ENCODE results near the gene MRPS6. TPM values are rescaled to one million over a fixed set of nuclear protein-coding genes. Genes with fewer than 3 reads are reported as not detected.

MRPS6 gene
- total and polyA plus RNA-seq, 2 of the 4 experiments (the other 2 are of a cell fraction), result 7.5 to 35.1 TPM

GRCh38 chr21:34116569-34116968, 43.2 kb downstream of the MRPS6 start:
- in situ Hi-C loops (cut with MboI; ENCODE audit: low sequenced_read_pairs) (no loop called here), intact Hi-C loops (cut with micrococcal nuclease) (no loop called here), dilution Hi-C loops (cut with HindIII; ENCODE audit: low sequenced_read_pairs, unreplicated experiment) (no loop called here)
- no peak overlapping the region for H4K5ac ChIP-seq (ENCODE audit: low read depth, low read length)
- H3K9me1 ChIP-seq (ENCODE audit: insufficient read depth, low read length), result no peaks in the 10 kb centered on the region
- H3K23ac ChIP-seq (ENCODE audit: low read depth, low read length), result no peak overlapping the region
- H3K56ac ChIP-seq (ENCODE audit: extremely low read depth, insufficient read depth, low read length), result no peak overlapping the region
- no peaks in the 10 kb centered on the region for H3K9me3 ChIP-seq (ENCODE audit: control insufficient read depth, insufficient read depth, low read length)
- no peak overlapping the region for H2BK15ac ChIP-seq (ENCODE audit: low read depth, low read length)
- H2BK120ac ChIP-seq (ENCODE audit: low read depth, low read length), result no peak overlapping the region
- H3K27ac ChIP-seq (ENCODE audit: insufficient read depth, low read length), result no peak overlapping the region
- H3K14ac ChIP-seq (replicated peaks; ENCODE audit: low read depth, low read length), result no peak overlapping the region
- H3K4me3 ChIP-seq (ENCODE audit: insufficient read depth, low read depth, low read length), result no peak overlapping the region
- TF ChIP-seq RAD21 (IDR thresholded peaks at IDR 0.05; ENCODE audit: low read length), result no peak
- no peak for TF ChIP-seq ELK1 (IDR thresholded peaks at IDR 0.05; ENCODE audit: borderline replicate concordance, low read depth, low read length)
- TF ChIP-seq SMC3 (IDR thresholded peaks at IDR 0.05; ENCODE audit: low read depth, low read length), result no peak
- TF ChIP-seq MAZ (IDR thresholded peaks at IDR 0.05; ENCODE audit: borderline replicate concordance, low read depth, low read length), result no peak
- TF ChIP-seq CHD1 (IDR thresholded peaks at IDR 0.05; ENCODE audit: low read depth, low read length), result no peak
- no peak for TF ChIP-seq MXI1 (IDR thresholded peaks at IDR 0.05; ENCODE audit: borderline replicate concordance, low read depth, low read length)
- no peak for TF ChIP-seq NFE2L2 (IDR thresholded peaks at IDR 0.05; ENCODE audit: low read depth, low read length)
- TF ChIP-seq FOS (IDR thresholded peaks at IDR 0.05; ENCODE audit: low read depth, low read length), result no peak
- H3K18ac ChIP-seq (ENCODE audit: low read depth, low read length), result no peak overlapping the region
- no peak overlapping the region for H3K4ac ChIP-seq (ENCODE audit: low read depth, low read length)
- H3K79me1 ChIP-seq (ENCODE audit: low read depth in 1 of 2, low read length in 2 of 2), result peaks cover 19 to 33% of the 10 kb centered on the region in 2 experiments
- POLR2A ChIA-PET (ENCODE audit: unreplicated experiment), result no interaction called here
- H2AK5ac ChIP-seq (ENCODE audit: low read depth, low read length), result no peak overlapping the region
- no peaks in the 10 kb centered on the region for H3K36me3 ChIP-seq (ENCODE audit: control insufficient read depth, insufficient read depth, low read length)
- no peak overlapping the region for H2BK20ac ChIP-seq (ENCODE audit: low read depth, low read length)
- ATAC-seq (ENCODE audit: low read depth) (no peak), DNase-seq (no peak)
- H4K91ac ChIP-seq (ENCODE audit: insufficient read depth, low read depth, low read length), result no peak overlapping the region
- no peak overlapping the region for H3K4me2 ChIP-seq (ENCODE audit: low read depth, low read length)
- no peak overlapping the region for H4K8ac ChIP-seq (ENCODE audit: low read depth in 2 of 2, low read length in 2 of 2)
- no peak overlapping the region for H2BK5ac ChIP-seq (ENCODE audit: low read depth, low read length, poor library complexity, severe bottlenecking)
- no peak overlapping the region for H2AK9ac ChIP-seq (replicated peaks; ENCODE audit: low read depth, low read length, poor library complexity)
- CTCF ChIA-PET, result no interaction called here
- H2AFZ ChIP-seq (replicated peaks; ENCODE audit: low read length, poor library complexity), result no peak overlapping the region
- no peak overlapping the region for H3K9ac ChIP-seq (ENCODE audit: low read depth, low read length)
- 88% methylated on average over 1 of the region's 3 CpGs; no CpG with 5 or more reads in 1 of the 2 experiments for WGBS, 2 experiments (ENCODE audit: extremely low coverage in 2 of 2, insufficient read length in 1 of 2)
- no peaks in the 10 kb centered on the region; the same call in 1 of the 2 replicates for H4K20me1 ChIP-seq (ENCODE audit: insufficient read depth, low read length)
- no peaks in the 10 kb centered on the region for H3K4me1 ChIP-seq (ENCODE audit: control insufficient read depth, insufficient read depth, low read length)
- H3K27me3 ChIP-seq (ENCODE audit: control insufficient read depth, insufficient read depth, low read length), result no peaks in the 10 kb centered on the region
- BruUV-seq (replicated peaks), result no TSS peak
